Activated naive CD4-positive, alpha-beta T cell treated with anti-CD3 and anti-CD28 coated beads for 36 hours (primary cell): ENCODE results near the gene METTL2B. TPM values are rescaled to one million over a fixed set of nuclear protein-coding genes. Genes with fewer than 3 reads are reported as not detected.
"Not testable (repeated sequence)": the region's sequence is repeated elsewhere in the genome, so short reads cannot be mapped to it uniquely, and the experiment has no call there.

Experiments
- CTCF ChIA-PET: fragments of 350-600 bp; sonication (Branson Sonifier 250); formaldehyde crosslinking; loops from one replicate; lab custom pipeline; 2021; ENCODE audit warnings: antibody characterized with exemption; lab: Charles Lee
- DNase-seq: peaks from one replicate; pipeline ENCODE4 v3.0.0-alpha.2; 2020
- H3K27ac Mint-ChIP-seq: one replicate; pipeline ENCODE4 v1.8.0; 2021; ENCODE audit warnings: mild to moderate bottlenecking, mixed read lengths
- H3K27me3 Mint-ChIP-seq: one replicate; pipeline ENCODE4 v1.8.0; 2021; ENCODE audit warnings: low read depth, mixed read lengths
- H3K36me3 Mint-ChIP-seq: one replicate; pipeline ENCODE4 v1.8.0; 2021; ENCODE audit warnings: low read depth, mixed read lengths
- H3K4me1 Mint-ChIP-seq: one replicate; pipeline ENCODE4 v1.8.0; 2021; ENCODE audit warnings: low read depth, mixed read lengths
- H3K4me3 Mint-ChIP-seq: one replicate; pipeline ENCODE4 v1.8.0; 2021; ENCODE audit warnings: mild to moderate bottlenecking, moderate library complexity, mixed read lengths
- H3K9me3 Mint-ChIP-seq: one replicate; pipeline ENCODE4 v1.8.0; 2021; ENCODE audit warnings: mixed read lengths
- intact Hi-C: fragments of 100-400 bp; cut with micrococcal nuclease; formaldehyde crosslinking; loops from one replicate; pipeline ENCODE4 v1.15.1; 2023
- total RNA-seq, 2 experiments: library from RNA; stranded (reverse); gene quantifications; one replicate each; pipeline ENCODE4 v1.2.3, GENCODE V29; 2021

METTL2B gene
- total RNA-seq, 2 experiments from 2014 or later, result 35.9 to 36.2 TPM

GRCh38 chr7:128531105-128531954 is 54.8 kb downstream of the METTL2B start:
- H3K9me3 Mint-ChIP-seq, H3K27ac Mint-ChIP-seq, H3K27me3 Mint-ChIP-seq, CTCF ChIA-PET: not testable (repeated sequence)
- Mint-ChIP-seq H3K4me1 (peaks cover 35% of the 10 kb centered on the region), H3K36me3 (peaks cover 15% of the 10 kb centered on the region), H3K4me3 (peak overlapping the region; percentile 54)
- DNase-seq, result peak; percentile 85
- intact Hi-C loops, result loop anchor here (1.0 to 5.0 kb wide), 5 partner anchors 55 to 331 kb away; partner anchors contain the start of genes ATP6V1F, CALU, HILPDA and METTL2B

GRCh38 chr7:128531955-128532478 is 55.5 kb downstream of the METTL2B start:
- peak; percentile 56 for DNase-seq
- peak overlapping the region; percentile 95 for H3K27ac Mint-ChIP-seq
- CTCF ChIA-PET, H3K27me3 Mint-ChIP-seq, H3K9me3 Mint-ChIP-seq: not testable (repeated sequence)
- intact Hi-C loops, result loop anchor here (1.0 to 5.0 kb wide), 5 partner anchors 56 to 330 kb away; partner anchors contain the start of genes ATP6V1F, CALU, HILPDA and METTL2B
- H3K36me3 Mint-ChIP-seq, result peaks cover 16% of the 10 kb centered on the region
- peaks cover 41% of the 10 kb centered on the region for H3K4me1 Mint-ChIP-seq
- peak overlapping the region; percentile 91 for H3K4me3 Mint-ChIP-seq

- Mint-ChIP-seq H3K27ac (peak overlapping the region; percentile 95), H3K36me3 (peaks cover 17% of the 10 kb centered on the region), H3K4me3 (peak overlapping the region; percentile 91), H3K4me1 (peaks cover 46% of the 10 kb centered on the region)
- intact Hi-C loops, result loop anchor here (5.0 kb wide), 1 partner anchor 191 kb away; the partner anchor contains the start of gene RBM28
- H3K27me3 Mint-ChIP-seq, CTCF ChIA-PET, DNase-seq, H3K9me3 Mint-ChIP-seq: not testable (repeated sequence)
Observed at GRCh38 chr7:128532956-128533355, 56.4 kb downstream of the METTL2B start.

GRCh38 chr7:128537410-128537809 is 60.9 kb downstream of the METTL2B start:
- peaks cover 48% of the 10 kb centered on the region for H3K4me1 Mint-ChIP-seq
- peak; percentile 19 for DNase-seq
- H3K27me3 Mint-ChIP-seq, H3K4me3 Mint-ChIP-seq, intact Hi-C loops, CTCF ChIA-PET, H3K27ac Mint-ChIP-seq, H3K9me3 Mint-ChIP-seq: not testable (repeated sequence)
- peaks cover 19% of the 10 kb centered on the region for H3K36me3 Mint-ChIP-seq

- peaks cover 20% of the 10 kb centered on the region for H3K4me1 Mint-ChIP-seq
- CTCF ChIA-PET, result interaction anchor here (1.1 kb wide), 1 partner anchor 68 kb away, joined by 5 read pairs; no protein-coding TSS in a partner anchor
- DNase-seq, H3K9me3 Mint-ChIP-seq, H3K4me3 Mint-ChIP-seq, intact Hi-C loops, H3K27me3 Mint-ChIP-seq: not testable (repeated sequence)
- peaks cover 13% of the 10 kb centered on the region for H3K36me3 Mint-ChIP-seq
- H3K27ac Mint-ChIP-seq, result peak overlapping the region; percentile 65
Observed at GRCh38 chr7:128542530-128542929, 66.0 kb downstream of the METTL2B start.

GRCh38 chr7:128543300-128543699 is 66.8 kb downstream of the METTL2B start:
- H3K9me3 Mint-ChIP-seq, intact Hi-C loops, H3K4me3 Mint-ChIP-seq, CTCF ChIA-PET, H3K27ac Mint-ChIP-seq, DNase-seq, H3K27me3 Mint-ChIP-seq: not testable (repeated sequence)
- Mint-ChIP-seq H3K36me3 (peaks cover 13% of the 10 kb centered on the region), H3K4me1 (peaks cover 19% of the 10 kb centered on the region)

- intact Hi-C loops, CTCF ChIA-PET, DNase-seq, H3K9me3 Mint-ChIP-seq, H3K4me3 Mint-ChIP-seq, H3K27me3 Mint-ChIP-seq, H3K27ac Mint-ChIP-seq: not testable (repeated sequence)
- H3K36me3 Mint-ChIP-seq, result peaks cover 10% of the 10 kb centered on the region
- peaks cover 14% of the 10 kb centered on the region for H3K4me1 Mint-ChIP-seq
Observed at GRCh38 chr7:128546319-128546851, 69.8 kb downstream of the METTL2B start.

- no peaks in the 10 kb centered on the region for H3K27me3 Mint-ChIP-seq
Observed at GRCh38 chr7:128550920-128551319, 74.4 kb downstream of the METTL2B start.

GRCh38 chr7:128554394-128554793 is 77.8 kb downstream of the METTL2B start:
- CTCF ChIA-PET, H3K9me3 Mint-ChIP-seq, DNase-seq: not testable (repeated sequence)

More at GRCh38 chr7:128550920-128551319, 74.4 kb downstream of the METTL2B start:
- H3K4me1 Mint-ChIP-seq, result peaks cover 10% of the 10 kb centered on the region
- intact Hi-C loops, result no loop called here
- H3K4me3 Mint-ChIP-seq, result no peak overlapping the region
- peaks cover 6% of the 10 kb centered on the region for H3K36me3 Mint-ChIP-seq
- no peak overlapping the region for H3K27ac Mint-ChIP-seq
- H3K9me3 Mint-ChIP-seq, result no peaks in the 10 kb centered on the region
- no peak for DNase-seq
- CTCF ChIA-PET, result no interaction called here

More at GRCh38 chr7:128554394-128554793, 77.8 kb downstream of the METTL2B start:
- H3K27ac Mint-ChIP-seq, H3K4me1 Mint-ChIP-seq, H3K27me3 Mint-ChIP-seq, H3K36me3 Mint-ChIP-seq, intact Hi-C loops, H3K4me3 Mint-ChIP-seq: not testable (repeated sequence)

Other genes with a start within 250 kb of the METTL2B start
- gene LEP, start 235.5 kb upstream of the METTL2B start, total RNA-seq, result not detected
- 10 to 100 TPM; 51.9 to 53.2 TPM for gene RBM28, start 132.8 kb upstream of the METTL2B start, total RNA-seq
- under 1 TPM in 1 of 2 experiments, not detected in 1; 0.40 TPM for gene PRRT4, start 115.1 kb upstream of the METTL2B start, total RNA-seq
- 10 to 100 TPM; 44.3 to 45.9 TPM for gene IMPDH1, start 66.8 kb upstream of the METTL2B start, total RNA-seq
- gene HILPDA, start 20.9 kb upstream of the METTL2B start, total RNA-seq, result 10 to 100 TPM; 12.4 to 13.6 TPM
- gene GARIN1A, start 195.5 kb downstream of the METTL2B start, total RNA-seq, result not detected